ENCODE data around the gene DAND5. TPM values are rescaled to one million over a fixed set of nuclear protein-coding genes. Genes with fewer than 3 reads are reported as not detected.
A peak's percentile ranks its signal among the peaks of the same experiment; 100 is the strongest.

Gene DAND5
- total and polyA plus RNA-seq, 2 of the 13 experiments (the other 11 are each of a cell fraction or from before 2014, with no cell fraction given): 0.04 TPM; not detected in 1

- peak; percentile 86; the same call in 1 of the 2 replicates for TF ChIP-seq IRF9 (CRISPR knock-in tag; IDR thresholded peaks at IDR 0.05; ENCODE audit: borderline replicate concordance)
- TF ChIP-seq ZFP82 (CRISPR knock-in tag; IDR thresholded peaks at IDR 0.05; ENCODE audit: borderline replicate concordance): peak; percentile 95
- TF ChIP-seq, protein P1, sequence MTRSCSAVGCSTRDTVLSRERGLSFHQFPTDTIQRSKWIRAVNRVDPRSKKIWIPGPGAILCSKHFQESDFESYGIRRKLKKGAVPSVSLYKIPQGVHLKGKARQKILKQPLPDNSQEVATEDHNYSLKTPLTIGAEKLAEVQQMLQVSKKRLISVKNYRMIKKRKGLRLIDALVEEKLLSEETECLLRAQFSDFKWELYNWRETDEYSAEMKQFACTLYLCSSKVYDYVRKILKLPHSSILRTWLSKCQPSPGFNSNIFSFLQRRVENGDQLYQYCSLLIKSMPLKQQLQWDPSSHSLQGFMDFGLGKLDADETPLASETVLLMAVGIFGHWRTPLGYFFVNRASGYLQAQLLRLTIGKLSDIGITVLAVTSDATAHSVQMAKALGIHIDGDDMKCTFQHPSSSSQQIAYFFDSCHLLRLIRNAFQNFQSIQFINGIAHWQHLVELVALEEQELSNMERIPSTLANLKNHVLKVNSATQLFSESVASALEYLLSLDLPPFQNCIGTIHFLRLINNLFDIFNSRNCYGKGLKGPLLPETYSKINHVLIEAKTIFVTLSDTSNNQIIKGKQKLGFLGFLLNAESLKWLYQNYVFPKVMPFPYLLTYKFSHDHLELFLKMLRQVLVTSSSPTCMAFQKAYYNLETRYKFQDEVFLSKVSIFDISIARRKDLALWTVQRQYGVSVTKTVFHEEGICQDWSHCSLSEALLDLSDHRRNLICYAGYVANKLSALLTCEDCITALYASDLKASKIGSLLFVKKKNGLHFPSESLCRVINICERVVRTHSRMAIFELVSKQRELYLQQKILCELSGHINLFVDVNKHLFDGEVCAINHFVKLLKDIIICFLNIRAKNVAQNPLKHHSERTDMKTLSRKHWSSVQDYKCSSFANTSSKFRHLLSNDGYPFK (CRISPR knock-in tag; IDR thresholded peaks at IDR 0.05; ENCODE audit: borderline replicate concordance): peak; percentile 99
- TF ChIP-seq PHF21A (CRISPR knock-in tag; IDR thresholded peaks at IDR 0.05): no peak
- TF ChIP-seq SRY (CRISPR knock-in tag; IDR thresholded peaks at IDR 0.05): 0 out of 2 replicates have a peak, but pooled peaks have one; percentile 50
- peak; percentile 61 for TF ChIP-seq RAD21 (CRISPR knock-in tag; IDR thresholded peaks at IDR 0.05)
- no peak for TF ChIP-seq CAMTA2 (CRISPR knock-in tag; IDR thresholded peaks at IDR 0.05; ENCODE audit: borderline replicate concordance)
- no peak for TF ChIP-seq EP300 (IDR thresholded peaks at IDR 0.05; ENCODE audit: low read depth in 2 of 2, low read length in 2 of 2)
- TF ChIP-seq EP300 (CRISPR knock-in tag; IDR thresholded peaks at IDR 0.05; ENCODE audit: borderline replicate concordance): 0 out of 2 replicates have a peak, but pooled peaks have one; percentile 28
- TF ChIP-seq RAD51 (IDR thresholded peaks at IDR 0.05; ENCODE audit: borderline replicate concordance): peak; percentile 94
- no peak for TF ChIP-seq ZNF235 (CRISPR knock-in tag; IDR thresholded peaks at IDR 0.05; ENCODE audit: borderline replicate concordance)
- TF ChIP-seq GMEB2 (CRISPR knock-in tag; IDR thresholded peaks at IDR 0.05; ENCODE audit: low read depth): peak; percentile 75; the same call in 1 of the 2 replicates
- TF ChIP-seq, protein P2, sequence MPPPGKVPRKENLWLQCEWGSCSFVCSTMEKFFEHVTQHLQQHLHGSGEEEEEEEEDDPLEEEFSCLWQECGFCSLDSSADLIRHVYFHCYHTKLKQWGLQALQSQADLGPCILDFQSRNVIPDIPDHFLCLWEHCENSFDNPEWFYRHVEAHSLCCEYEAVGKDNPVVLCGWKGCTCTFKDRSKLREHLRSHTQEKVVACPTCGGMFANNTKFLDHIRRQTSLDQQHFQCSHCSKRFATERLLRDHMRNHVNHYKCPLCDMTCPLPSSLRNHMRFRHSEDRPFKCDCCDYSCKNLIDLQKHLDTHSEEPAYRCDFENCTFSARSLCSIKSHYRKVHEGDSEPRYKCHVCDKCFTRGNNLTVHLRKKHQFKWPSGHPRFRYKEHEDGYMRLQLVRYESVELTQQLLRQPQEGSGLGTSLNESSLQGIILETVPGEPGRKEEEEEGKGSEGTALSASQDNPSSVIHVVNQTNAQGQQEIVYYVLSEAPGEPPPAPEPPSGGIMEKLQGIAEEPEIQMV (CRISPR knock-in tag; IDR thresholded peaks at IDR 0.05; ENCODE audit: low read depth): peak; percentile 80; the same call in 1 of the 2 replicates
- TF ChIP-seq REPIN1 (CRISPR knock-in tag; IDR thresholded peaks at IDR 0.05; ENCODE audit: borderline replicate concordance, low read depth): peak; percentile 31; the same call in 1 of the 2 replicates
- no peak for TF ChIP-seq NFE2L2 (IDR thresholded peaks at IDR 0.05; ENCODE audit: low read length)
- no peak for TF ChIP-seq GPBP1L1 (CRISPR knock-in tag; IDR thresholded peaks at IDR 0.05)
- TF ChIP-seq RFXAP (CRISPR knock-in tag; IDR thresholded peaks at IDR 0.05; ENCODE audit: borderline replicate concordance): peak; percentile 74; the same call in 1 of the 2 replicates
- peak; percentile 77 for TF ChIP-seq ZNF264 (CRISPR knock-in tag; IDR thresholded peaks at IDR 0.05)
- TF ChIP-seq ETV5 (CRISPR knock-in tag; IDR thresholded peaks at IDR 0.05; ENCODE audit: borderline replicate concordance): peak; percentile 90
- no peak for TF ChIP-seq STAT5B (CRISPR knock-in tag; IDR thresholded peaks at IDR 0.05)
- TF ChIP-seq STAG1 (CRISPR knock-in tag; IDR thresholded peaks at IDR 0.05): no peak
- TF ChIP-seq TMF1 (CRISPR knock-in tag; IDR thresholded peaks at IDR 0.05; ENCODE audit: low read depth): no peak
Observed at GRCh38 chr19:12945479-12946091, 23.8 kb upstream of the DAND5 start, which contains the start of gene RAD23A (continued).

Data from HepG2 (cell line).